SK-N-SH treated with all-trans-retinoic acid at 6 μM for 48 hours (cell line): Measurements from ENCODE around the gene DOK5.

Experiments used
- ATAC-seq: fragments of 200-7000 bp; cut with Tn5 transposase; 3 replicates; pipeline ENCODE4 v1.9.1; 2020; ENCODE audit warnings: mild to moderate bottlenecking, moderate library complexity
- ARNTL ChIP-seq: fragments of 450-650 bp; formaldehyde crosslinking; IDR thresholded peaks from 2 replicates; pipeline ENCODE4 v1.5.0; 2020; ENCODE audit warnings: low read depth, mild to moderate bottlenecking, moderate library complexity, borderline replicate concordance
- CSDC2 ChIP-seq: fragments of 250-450 bp; sonication (Bioruptor Pico); IDR thresholded peaks from 2 replicates; pipeline ENCODE4 v1.5.0; 2020; ENCODE audit warnings: mild to moderate bottlenecking, moderate library complexity
- ESRRG ChIP-seq: fragments of 250-450 bp; sonication (Bioruptor Pico); IDR thresholded peaks from 2 replicates; pipeline ENCODE4 v1.6.1; 2021; ENCODE audit warnings: mild to moderate bottlenecking
- GLIS3 ChIP-seq: fragments of 250-450 bp; sonication (Bioruptor Pico); IDR thresholded peaks from 2 replicates; pipeline ENCODE4 v1.5.0; 2020; ENCODE audit warnings: mild to moderate bottlenecking, moderate library complexity
- ISL1 ChIP-seq: fragments of 250-450 bp; sonication (Bioruptor Pico); IDR thresholded peaks from 2 replicates; pipeline ENCODE4 v2.1.2; 2022; ENCODE audit warnings: mild to moderate bottlenecking, moderate library complexity
- OSR1 ChIP-seq: fragments of 250-450 bp; sonication (Bioruptor Pico); IDR thresholded peaks from 2 replicates; pipeline ENCODE4 v1.8.0; 2022; ENCODE audit warnings: moderate library complexity, mild to moderate bottlenecking, inconsistent platforms
- PPARA ChIP-seq: fragments of 250-450 bp; sonication (Bioruptor Pico); IDR thresholded peaks from 2 replicates; pipeline ENCODE4 v1.5.0; 2020; ENCODE audit warnings: mild to moderate bottlenecking, borderline replicate concordance
- SNAI2 ChIP-seq: fragments of 250-450 bp; sonication (Bioruptor Pico); IDR thresholded peaks from 2 replicates; pipeline ENCODE4 v1.5.0; 2020; ENCODE audit warnings: mild to moderate bottlenecking, moderate library complexity
- TCF4 ChIP-seq: fragments of 250-450 bp; sonication (Bioruptor Pico); IDR thresholded peaks from 2 replicates; pipeline ENCODE4 v1.8.0; 2021; ENCODE audit warnings: mild to moderate bottlenecking, moderate library complexity, borderline replicate concordance
- TOX ChIP-seq: fragments of 250-450 bp; sonication (Bioruptor Pico); IDR thresholded peaks from 2 replicates; pipeline ENCODE4 v1.8.0; 2021; ENCODE audit warnings: mild to moderate bottlenecking, moderate library complexity, borderline replicate concordance
- ZFP3 ChIP-seq: fragments of 250-450 bp; sonication (Bioruptor Pico); IDR thresholded peaks from 2 replicates; pipeline ENCODE4 v1.5.0; 2020; ENCODE audit warnings: mild to moderate bottlenecking, moderate library complexity
- ZFP30 ChIP-seq: fragments of 450-650 bp; formaldehyde crosslinking; IDR thresholded peaks from 2 replicates; pipeline ENCODE4 v1.5.0; 2022; ENCODE audit warnings: mild to moderate bottlenecking, moderate library complexity
- ZNF565 ChIP-seq: fragments of 450-650 bp; formaldehyde crosslinking; conservative IDR thresholded peaks from 2 replicates; pipeline ENCODE4 v1.5.0; 2020; ENCODE audit warnings: low read depth, mild to moderate bottlenecking, moderate library complexity
- ZNF70 ChIP-seq: fragments of 450-650 bp; formaldehyde crosslinking; IDR thresholded peaks from 2 replicates; pipeline ENCODE4 v1.5.0; 2020; ENCODE audit warnings: mild to moderate bottlenecking, moderate library complexity
- TF ChIP-seq, protein P1 (sequence below): fragments of 250-450 bp; sonication (Bioruptor Pico); IDR thresholded peaks from 2 replicates; pipeline ENCODE4 v1.5.1; 2020; ENCODE audit warnings: low read depth, mild to moderate bottlenecking, moderate library complexity
- TF ChIP-seq, protein P2 (sequence below): fragments of 250-450 bp; sonication (Bioruptor Pico); IDR thresholded peaks from 2 replicates; pipeline ENCODE4 v1.8.0; 2021; ENCODE audit warnings: low read depth, mild to moderate bottlenecking, moderate library complexity, borderline replicate concordance
- TF ChIP-seq, protein P3 (sequence below): fragments of 250-450 bp; sonication (Bioruptor Pico); IDR thresholded peaks from 2 replicates; pipeline ENCODE4 v1.8.0; 2020; ENCODE audit warnings: mild to moderate bottlenecking, moderate library complexity, borderline replicate concordance
- TF ChIP-seq, protein P4 (sequence below): fragments of 250-450 bp; sonication (Bioruptor Pico); IDR thresholded peaks from 2 replicates; pipeline ENCODE4 v1.5.0; 2020; ENCODE audit warnings: mild to moderate bottlenecking, moderate library complexity
- TF ChIP-seq, protein P5 (sequence below): fragments of 250-450 bp; sonication (Bioruptor Pico); IDR thresholded peaks from 2 replicates; pipeline ENCODE4 v1.5.1; 2021; ENCODE audit warnings: mild to moderate bottlenecking, moderate library complexity

The DOK5 gene

DNA sequence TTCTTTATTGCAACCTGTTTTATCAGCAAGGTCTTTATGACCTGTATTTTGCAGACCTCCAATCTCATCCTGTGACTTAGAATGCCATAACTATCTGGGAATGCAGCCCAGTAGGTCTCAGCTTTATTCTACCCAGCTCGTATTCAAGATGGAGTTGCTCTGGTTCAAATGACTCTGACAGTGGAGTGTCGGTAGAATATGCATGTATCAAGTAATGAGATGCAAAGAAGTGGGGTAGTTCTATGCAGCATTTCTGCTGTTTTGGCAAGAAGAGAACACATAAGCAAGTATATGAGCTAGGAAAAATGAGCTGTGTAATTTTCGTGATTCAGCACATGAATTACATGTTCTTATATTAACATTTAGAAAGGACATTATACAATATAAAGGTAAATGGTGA, 185.9 kb downstream of the DOK5 start:
- ATAC-seq, result no peak
- TF ChIP-seq ZNF565 (CRISPR knock-in tag) (no peak), ESRRG (CRISPR knock-in tag) (no peak), CSDC2 (CRISPR knock-in tag) (no peak), ISL1 (CRISPR knock-in tag) (no peak), SNAI2 (CRISPR knock-in tag) (no peak), GLIS3 (no peak), ZFP30 (CRISPR knock-in tag) (no peak)
- TF ChIP-seq, protein P1, sequence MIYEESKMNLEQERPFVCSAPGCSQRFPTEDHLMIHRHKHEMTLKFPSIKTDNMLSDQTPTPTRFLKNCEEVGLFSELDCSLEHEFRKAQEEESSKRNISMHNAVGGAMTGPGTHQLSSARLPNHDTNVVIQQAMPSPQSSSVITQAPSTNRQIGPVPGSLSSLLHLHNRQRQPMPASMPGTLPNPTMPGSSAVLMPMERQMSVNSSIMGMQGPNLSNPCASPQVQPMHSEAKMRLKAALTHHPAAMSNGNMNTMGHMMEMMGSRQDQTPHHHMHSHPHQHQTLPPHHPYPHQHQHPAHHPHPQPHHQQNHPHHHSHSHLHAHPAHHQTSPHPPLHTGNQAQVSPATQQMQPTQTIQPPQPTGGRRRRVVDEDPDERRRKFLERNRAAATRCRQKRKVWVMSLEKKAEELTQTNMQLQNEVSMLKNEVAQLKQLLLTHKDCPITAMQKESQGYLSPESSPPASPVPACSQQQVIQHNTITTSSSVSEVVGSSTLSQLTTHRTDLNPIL (CRISPR knock-in tag), result no peak
- TF ChIP-seq, all 23 proteins: peak for 0

DNA sequence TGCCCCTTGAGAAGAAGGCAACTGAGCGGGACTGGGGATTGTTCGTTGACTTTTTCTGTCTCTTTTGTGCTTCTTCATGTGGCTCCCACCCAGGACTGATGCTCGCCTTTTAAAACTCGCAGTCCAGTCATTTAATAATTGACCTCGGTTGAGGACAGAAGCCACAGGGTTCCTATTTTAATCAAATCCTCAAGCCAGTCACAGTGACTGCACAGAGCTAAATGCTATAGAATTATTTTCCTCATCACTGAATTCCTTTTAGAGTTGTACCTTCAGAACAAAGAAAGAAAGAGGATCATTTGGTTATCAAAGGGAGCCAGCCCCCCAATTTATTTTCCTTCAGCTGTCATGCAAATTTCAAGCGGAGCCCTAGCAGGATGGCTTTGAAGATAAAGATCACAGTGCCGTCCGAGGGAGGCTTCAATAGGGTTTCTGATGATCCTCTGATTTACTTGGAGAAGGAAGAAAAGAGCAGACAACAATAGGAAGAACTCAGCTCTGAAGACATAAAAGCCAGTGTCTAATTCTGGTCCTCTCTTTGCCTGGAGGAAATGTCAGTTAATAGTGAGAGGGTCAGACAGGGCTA, 186.6 kb downstream of the DOK5 start:
- no peak for TF ChIP-seq ARNTL (CRISPR knock-in tag)
- TF ChIP-seq, protein P2, sequence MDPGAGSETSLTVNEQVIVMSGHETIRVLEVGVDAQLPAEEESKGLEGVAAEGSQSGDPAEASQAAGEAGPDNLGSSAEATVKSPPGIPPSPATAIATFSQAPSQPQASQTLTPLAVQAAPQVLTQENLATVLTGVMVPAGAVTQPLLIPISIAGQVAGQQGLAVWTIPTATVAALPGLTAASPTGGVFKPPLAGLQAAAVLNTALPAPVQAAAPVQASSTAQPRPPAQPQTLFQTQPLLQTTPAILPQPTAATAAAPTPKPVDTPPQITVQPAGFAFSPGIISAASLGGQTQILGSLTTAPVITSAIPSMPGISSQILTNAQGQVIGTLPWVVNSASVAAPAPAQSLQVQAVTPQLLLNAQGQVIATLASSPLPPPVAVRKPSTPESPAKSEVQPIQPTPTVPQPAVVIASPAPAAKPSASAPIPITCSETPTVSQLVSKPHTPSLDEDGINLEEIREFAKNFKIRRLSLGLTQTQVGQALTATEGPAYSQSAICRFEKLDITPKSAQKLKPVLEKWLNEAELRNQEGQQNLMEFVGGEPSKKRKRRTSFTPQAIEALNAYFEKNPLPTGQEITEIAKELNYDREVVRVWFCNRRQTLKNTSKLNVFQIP (CRISPR knock-in tag), result no peak
- TF ChIP-seq ISL1 (CRISPR knock-in tag), result no peak
- no peak for TF ChIP-seq ZFP3 (CRISPR knock-in tag)
- no peak for TF ChIP-seq PPARA
- ATAC-seq, result no peak

DNA sequence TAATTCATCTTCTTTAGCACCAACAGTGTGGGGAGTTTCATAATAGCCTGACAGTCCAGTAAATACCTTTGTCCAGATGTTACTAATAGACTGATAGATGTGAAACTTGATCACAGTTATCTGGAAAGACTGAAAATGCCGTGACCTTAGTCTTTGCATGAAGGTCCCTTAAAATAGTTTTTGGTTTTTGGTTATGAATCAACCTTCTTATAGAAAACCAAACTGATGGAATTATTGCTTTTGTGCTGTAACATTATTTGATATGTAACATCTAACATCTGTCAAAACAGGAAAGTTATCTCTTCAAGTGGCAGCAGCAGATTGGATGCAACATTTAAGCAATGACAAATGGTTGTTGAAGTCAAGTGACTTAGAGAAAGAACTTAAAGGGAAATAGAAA, 190.4 kb downstream of the DOK5 start:
- no peak for ATAC-seq
- no peak for TF ChIP-seq TOX (CRISPR knock-in tag)
- TF ChIP-seq TCF4, result no peak
- no peak for TF ChIP-seq ZNF565 (CRISPR knock-in tag)

DNA sequence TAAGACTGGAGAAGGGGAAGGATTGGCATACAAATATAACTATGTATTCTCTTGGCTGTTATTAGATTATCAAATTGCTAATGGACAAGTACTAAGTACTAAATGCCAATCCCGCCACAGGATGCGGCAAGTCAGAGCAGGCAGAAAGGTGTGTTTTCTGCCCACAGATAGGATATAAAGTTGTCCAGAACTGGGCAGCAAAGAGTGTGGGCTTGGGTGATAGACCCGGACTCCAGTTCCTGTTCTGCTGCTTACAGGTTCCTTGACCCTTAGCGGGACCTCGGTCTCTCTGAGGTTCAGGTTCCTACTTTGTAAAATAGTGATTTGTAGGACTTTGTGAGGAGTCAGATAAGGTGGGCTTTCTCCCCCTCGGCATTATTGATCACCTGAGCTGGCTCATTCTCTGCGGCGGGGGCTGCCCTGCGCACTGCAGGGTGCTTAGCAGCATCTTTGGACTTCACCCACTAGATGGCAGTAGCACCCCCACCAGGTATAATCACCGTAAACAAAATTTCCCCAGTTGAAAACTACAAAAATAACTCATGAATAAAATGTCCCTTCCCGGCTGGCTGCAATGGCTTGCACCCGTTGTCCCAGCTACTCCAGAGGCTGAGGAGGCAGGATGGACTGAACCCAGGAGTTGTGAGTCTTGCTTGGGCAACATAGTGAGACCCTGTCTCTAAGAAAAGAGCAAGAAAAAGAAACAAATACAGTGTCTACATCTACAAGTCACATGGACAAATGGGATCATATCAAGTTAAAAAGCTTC, 193.1 kb downstream of the DOK5 start:
- TF ChIP-seq ZNF70 (CRISPR knock-in tag) (no peak), ZFP30 (CRISPR knock-in tag) (no peak), CSDC2 (CRISPR knock-in tag) (no peak), OSR1 (CRISPR knock-in tag) (no peak), ESRRG (CRISPR knock-in tag) (no peak), GLIS3 (no peak), TOX (CRISPR knock-in tag) (no peak), PPARA (no peak), ZFP3 (CRISPR knock-in tag) (no peak), TCF4 (no peak), ZNF565 (CRISPR knock-in tag) (no peak), ARNTL (CRISPR knock-in tag) (no peak)
- TF ChIP-seq, protein P3, sequence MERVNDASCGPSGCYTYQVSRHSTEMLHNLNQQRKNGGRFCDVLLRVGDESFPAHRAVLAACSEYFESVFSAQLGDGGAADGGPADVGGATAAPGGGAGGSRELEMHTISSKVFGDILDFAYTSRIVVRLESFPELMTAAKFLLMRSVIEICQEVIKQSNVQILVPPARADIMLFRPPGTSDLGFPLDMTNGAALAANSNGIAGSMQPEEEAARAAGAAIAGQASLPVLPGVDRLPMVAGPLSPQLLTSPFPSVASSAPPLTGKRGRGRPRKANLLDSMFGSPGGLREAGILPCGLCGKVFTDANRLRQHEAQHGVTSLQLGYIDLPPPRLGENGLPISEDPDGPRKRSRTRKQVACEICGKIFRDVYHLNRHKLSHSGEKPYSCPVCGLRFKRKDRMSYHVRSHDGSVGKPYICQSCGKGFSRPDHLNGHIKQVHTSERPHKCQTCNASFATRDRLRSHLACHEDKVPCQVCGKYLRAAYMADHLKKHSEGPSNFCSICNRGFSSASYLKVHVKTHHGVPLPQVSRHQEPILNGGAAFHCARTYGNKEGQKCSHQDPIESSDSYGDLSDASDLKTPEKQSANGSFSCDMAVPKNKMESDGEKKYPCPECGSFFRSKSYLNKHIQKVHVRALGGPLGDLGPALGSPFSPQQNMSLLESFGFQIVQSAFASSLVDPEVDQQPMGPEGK (CRISPR knock-in tag), result no peak
- TF ChIP-seq, protein P4, sequence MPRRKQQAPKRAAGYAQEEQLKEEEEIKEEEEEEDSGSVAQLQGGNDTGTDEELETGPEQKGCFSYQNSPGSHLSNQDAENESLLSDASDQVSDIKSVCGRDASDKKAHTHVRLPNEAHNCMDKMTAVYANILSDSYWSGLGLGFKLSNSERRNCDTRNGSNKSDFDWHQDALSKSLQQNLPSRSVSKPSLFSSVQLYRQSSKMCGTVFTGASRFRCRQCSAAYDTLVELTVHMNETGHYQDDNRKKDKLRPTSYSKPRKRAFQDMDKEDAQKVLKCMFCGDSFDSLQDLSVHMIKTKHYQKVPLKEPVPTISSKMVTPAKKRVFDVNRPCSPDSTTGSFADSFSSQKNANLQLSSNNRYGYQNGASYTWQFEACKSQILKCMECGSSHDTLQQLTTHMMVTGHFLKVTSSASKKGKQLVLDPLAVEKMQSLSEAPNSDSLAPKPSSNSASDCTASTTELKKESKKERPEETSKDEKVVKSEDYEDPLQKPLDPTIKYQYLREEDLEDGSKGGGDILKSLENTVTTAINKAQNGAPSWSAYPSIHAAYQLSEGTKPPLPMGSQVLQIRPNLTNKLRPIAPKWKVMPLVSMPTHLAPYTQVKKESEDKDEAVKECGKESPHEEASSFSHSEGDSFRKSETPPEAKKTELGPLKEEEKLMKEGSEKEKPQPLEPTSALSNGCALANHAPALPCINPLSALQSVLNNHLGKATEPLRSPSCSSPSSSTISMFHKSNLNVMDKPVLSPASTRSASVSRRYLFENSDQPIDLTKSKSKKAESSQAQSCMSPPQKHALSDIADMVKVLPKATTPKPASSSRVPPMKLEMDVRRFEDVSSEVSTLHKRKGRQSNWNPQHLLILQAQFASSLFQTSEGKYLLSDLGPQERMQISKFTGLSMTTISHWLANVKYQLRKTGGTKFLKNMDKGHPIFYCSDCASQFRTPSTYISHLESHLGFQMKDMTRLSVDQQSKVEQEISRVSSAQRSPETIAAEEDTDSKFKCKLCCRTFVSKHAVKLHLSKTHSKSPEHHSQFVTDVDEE (CRISPR knock-in tag), result no peak
- TF ChIP-seq, protein P1 (CRISPR knock-in tag), result no peak
- TF ChIP-seq, protein P2 (CRISPR knock-in tag), result no peak
- TF ChIP-seq, protein P5, sequence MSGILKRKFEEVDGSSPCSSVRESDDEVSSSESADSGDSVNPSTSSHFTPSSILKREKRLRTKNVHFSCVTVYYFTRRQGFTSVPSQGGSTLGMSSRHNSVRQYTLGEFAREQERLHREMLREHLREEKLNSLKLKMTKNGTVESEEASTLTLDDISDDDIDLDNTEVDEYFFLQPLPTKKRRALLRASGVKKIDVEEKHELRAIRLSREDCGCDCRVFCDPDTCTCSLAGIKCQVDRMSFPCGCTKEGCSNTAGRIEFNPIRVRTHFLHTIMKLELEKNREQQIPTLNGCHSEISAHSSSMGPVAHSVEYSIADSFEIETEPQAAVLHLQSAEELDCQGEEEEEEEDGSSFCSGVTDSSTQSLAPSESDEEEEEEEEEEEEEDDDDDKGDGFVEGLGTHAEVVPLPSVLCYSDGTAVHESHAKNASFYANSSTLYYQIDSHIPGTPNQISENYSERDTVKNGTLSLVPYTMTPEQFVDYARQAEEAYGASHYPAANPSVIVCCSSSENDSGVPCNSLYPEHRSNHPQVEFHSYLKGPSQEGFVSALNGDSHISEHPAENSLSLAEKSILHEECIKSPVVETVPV (CRISPR knock-in tag), result no peak
- peak; percentile 72 for ATAC-seq
